IPS-NIHi7 (cell line): ENCODE data around the gene NPY4R.
"Not testable (repeated sequence)": the region's sequence is repeated elsewhere in the genome, so short reads cannot be mapped to it uniquely, and the experiment has no call there.

Experiments used
- DNase-seq: peaks from one replicate; pipeline ENCODE4 v3.0.0; 2012; ENCODE audit warnings: mixed read lengths; ENCODE audit errors: extremely low spot score

Gene NPY4R

GRCh38 chr10:46455992-46456391 lies 9.8 kb downstream of the NPY4R start:
- DNase-seq, result not testable (repeated sequence)

- DNase-seq, result not testable (repeated sequence)
Measured at GRCh38 chr10:46451365-46451764, 14.4 kb downstream of the NPY4R start.

- DNase-seq, result not testable (repeated sequence)
Measured at GRCh38 chr10:46450829-46451228, 14.9 kb downstream of the NPY4R start.

- peak; percentile 0 for DNase-seq
Measured at GRCh38 chr10:46447439-46447838, 18.3 kb downstream of the NPY4R start.

- not testable (repeated sequence) for DNase-seq
Measured at GRCh38 chr10:46445389-46446122, 20.2 kb downstream of the NPY4R start.

GRCh38 chr10:46443422-46443821 lies 22.3 kb downstream of the NPY4R start:
- DNase-seq, result not testable (repeated sequence)

- peak; percentile 7 for DNase-seq
Measured at GRCh38 chr10:46442706-46443275, 23.0 kb downstream of the NPY4R start.

- peak; percentile 6 for DNase-seq
Measured at GRCh38 chr10:46441837-46442278, 23.9 kb downstream of the NPY4R start.

GRCh38 chr10:46440942-46441341 lies 24.8 kb downstream of the NPY4R start:
- not testable (repeated sequence) for DNase-seq

GRCh38 chr10:46423550-46423949 lies 42.2 kb downstream of the NPY4R start:
- not testable (repeated sequence) for DNase-seq

GRCh38 chr10:46419570-46420379 lies 46.0 kb downstream of the NPY4R start:
- DNase-seq, result not testable (repeated sequence)

- DNase-seq, result peak; percentile 6
Measured at GRCh38 chr10:46418283-46418682, 47.5 kb downstream of the NPY4R start.

GRCh38 chr10:46415291-46415690 lies 50.5 kb downstream of the NPY4R start:
- not testable (repeated sequence) for DNase-seq

- not testable (repeated sequence) for DNase-seq
Measured at GRCh38 chr10:46412665-46413064, 53.1 kb downstream of the NPY4R start.

- not testable (repeated sequence) for DNase-seq
Measured at GRCh38 chr10:46411123-46411522, 54.6 kb downstream of the NPY4R start.
